Stimulated activated CD4-positive, alpha-beta T cell treated with anti-CD3 and anti-CD28 coated beads, TNF-alpha, amount 100 ng/mL, for 48 hours (primary cell): Measurements from ENCODE around the gene PRR20G.

ENCODE experiments used
- DNase-seq, 3 donors: peaks; one replicate each; pipeline ENCODE4 v3.0.0-alpha.2; 2020; ENCODE audit warnings: low read depth in 3 of 3

PRR20G gene

DNA sequence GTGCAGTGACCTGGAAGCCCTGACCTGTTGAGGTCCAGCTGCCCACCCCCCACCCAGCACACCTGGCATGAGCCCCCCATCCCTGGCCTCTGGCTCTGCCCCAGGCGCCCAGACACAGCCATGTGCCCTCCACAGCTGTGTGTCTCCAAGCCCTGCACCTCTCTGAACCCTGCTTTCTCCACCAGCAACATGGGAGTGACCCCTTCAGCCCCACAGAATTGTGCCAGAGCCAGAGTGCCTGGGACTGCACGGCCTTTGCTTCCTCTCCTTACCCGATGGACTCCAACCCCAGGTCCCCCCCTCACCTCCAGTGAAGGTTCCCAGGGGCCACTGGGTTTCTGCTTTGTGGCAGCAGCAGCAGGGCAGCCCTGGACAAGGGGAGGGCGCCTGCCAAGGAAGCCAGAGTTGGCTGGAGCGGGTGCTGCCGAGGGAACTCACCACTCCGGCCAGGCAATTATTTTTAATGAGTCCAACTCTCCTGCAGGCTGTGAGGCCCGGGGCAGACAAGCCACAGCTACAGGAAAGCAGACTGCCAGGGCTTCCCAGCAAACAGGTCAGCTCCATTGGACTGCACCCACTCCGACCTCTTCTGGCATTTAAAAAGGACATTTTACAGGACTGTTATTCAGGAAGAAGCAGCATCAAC is 24.1 kb downstream of the PRR20G start:
- no peak for DNase-seq

DNA sequence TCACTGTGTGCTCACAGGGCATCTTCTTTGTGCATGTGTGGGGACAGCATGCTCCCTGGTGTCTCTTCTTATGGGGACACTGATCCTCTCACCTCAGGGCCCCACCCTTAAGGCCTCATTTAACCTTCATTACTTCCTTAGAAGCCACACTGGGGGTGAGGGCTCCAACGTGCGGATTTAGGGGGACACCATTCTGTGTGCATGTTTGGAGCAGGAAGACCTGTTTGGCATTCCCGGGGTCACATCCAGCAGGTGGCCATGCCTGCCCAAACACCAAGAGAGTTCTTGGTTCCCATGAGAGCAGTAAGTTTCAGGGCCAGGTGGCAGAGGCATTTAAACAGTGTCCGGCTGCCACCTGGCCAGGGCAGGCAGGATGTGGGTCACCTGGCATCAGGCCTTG is 24.8 kb downstream of the PRR20G start:
- no peak for DNase-seq

DNA sequence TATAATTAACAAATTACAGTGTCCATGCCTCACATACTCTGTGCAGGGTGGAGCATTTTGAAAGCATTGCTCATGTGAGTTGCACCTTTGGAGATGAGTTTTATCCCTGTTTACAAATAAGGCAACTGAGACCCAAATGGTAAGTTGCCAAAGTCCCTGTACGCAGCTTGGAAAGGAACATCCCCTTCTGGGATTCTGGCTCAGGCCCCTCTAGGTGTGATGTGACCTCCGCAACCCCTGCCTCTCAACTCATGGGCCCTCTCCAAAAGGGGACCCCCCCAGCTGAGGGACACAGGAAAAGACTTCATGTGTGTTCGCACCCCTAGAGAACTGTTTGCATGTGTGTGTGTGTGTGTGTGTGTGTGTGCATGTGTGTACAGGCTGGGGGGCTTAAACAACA is 25.3 kb downstream of the PRR20G start:
- no peak for DNase-seq

DNA sequence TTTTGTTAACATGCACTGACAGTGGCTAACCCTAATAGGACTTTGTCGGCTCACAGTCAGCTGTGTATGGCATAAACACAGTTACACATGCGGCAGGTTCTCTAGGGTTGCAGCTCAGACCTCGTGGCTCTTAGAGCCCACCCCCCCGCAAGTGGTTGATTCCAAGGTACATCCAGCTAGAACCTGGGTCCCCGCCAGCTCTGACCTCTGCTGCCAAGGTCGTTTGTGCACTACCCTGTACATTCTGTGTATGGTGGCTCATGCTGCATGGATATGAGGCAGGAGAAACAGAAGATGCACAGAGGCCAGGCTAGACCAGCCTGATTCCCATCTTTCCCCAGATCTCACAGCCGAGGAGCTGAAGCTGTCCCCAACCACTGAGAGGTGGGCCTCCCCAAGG is 25.9 kb downstream of the PRR20G start:
- DNase-seq, result no peak

DNA sequence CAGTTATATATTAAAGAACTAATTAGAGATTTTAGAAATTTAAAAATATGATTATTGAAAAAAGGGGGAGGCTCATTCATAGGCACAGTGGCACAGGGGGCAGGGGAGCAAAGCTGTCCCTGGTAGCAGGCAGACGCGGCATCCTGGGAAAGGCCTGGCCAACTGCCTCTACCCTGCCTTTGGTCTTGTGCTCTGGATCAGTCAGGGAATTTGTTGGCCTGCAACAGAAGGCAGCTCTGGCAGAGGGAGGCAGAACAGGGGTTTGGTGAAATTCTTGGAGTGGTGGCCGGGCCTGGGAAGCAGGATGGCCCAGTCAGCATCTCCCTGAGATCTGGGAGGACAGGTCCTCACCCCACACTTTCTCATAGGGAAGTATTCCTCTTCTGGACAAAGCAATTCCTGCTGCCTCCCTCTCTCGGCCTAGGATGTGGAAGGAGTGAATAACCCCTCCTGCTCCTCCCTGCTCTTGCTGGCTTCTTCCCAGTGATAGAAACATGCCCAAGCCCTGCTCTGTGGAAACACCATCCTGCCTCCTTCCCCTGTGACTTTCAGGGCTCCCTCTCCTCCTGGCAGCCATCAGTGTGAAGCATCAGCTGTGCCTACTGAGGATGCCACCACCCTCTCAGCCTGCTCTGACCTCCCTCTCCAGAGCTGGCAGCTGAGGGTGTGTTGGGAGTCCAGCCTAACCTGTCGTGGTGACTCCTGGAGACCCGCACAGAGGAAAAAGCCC is 26.9 kb downstream of the PRR20G start:
- DNase-seq, result no peak

DNA sequence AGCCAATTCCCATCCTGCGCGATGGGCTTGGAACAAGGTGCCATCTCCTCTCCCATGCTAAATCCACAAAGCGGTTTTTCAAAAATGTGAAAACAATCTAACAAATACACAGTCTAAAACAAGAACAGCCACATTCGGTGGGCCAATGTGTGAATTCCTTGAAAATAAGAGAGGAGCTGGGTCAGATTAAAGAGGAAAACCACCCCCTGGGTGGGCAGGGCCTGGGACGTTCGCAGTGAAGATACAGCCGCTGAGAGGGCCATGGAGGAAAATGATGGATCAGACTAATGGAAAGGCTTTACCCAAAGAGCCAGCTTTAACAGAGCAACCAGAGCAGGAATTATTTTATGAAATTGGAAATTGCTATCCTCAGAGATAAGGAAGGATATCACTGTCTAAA is 27.4 kb downstream of the PRR20G start:
- DNase-seq, result no peak

DNA sequence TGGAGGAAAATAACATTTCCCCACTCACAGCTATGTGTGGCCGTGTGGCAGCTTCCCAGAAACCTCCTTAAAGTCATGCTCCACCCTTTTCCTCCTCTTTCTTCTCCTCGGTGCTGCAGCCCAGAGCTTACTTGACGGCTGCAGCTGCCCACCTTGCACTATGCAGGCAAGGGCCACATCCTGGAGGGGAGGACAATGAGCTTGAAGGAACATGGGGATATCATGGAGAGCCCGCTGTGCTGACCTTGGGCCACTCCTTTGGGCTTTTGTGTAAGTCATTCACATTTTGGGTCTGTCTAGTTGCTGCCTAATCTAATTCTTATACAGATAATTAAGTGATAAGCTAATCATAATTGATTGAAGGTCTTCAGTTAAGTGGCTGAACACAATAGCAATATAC is 28.0 kb downstream of the PRR20G start:
- DNase-seq, result no peak

DNA sequence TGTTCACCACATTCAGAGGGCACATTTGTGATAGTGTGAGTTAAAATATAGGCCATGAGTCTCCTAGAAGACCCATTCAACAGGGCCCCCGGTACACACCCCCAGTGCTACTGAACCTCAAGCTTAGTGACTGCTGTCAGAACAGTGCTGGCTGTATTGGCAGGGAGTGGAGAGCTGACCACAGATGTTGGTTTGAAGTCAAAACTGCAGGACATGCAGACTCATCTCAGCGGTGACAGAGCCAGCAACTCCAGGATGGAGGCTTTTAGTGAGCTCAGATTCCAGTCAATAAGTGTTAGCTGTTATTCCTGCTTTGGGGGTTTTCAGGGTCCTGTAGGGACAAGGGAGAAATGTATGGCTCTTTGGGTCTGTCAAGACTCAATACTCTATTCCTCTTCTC is 29.1 kb downstream of the PRR20G start:
- DNase-seq, result no peak

DNA sequence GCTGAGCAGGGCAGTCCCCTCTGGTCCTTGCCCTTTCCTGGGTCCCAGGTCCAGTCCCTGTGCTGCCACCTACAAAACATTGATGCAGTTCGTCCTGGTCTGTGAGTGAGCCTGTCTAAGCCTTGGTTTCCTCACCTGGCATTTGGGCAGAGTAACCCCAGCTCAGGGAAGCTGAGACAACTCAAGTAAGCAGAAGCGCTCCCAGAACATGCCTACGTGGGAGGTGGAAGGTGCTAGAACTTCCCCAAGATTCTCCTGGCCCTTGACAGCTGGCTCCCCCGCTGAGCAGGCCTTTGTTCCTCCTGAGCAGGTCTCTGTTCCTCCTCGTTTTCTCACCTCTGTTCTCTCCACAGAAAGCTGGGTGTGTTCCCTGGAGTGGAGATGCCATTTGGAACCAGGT is 30.5 kb downstream of the PRR20G start:
- no peak for DNase-seq

DNA sequence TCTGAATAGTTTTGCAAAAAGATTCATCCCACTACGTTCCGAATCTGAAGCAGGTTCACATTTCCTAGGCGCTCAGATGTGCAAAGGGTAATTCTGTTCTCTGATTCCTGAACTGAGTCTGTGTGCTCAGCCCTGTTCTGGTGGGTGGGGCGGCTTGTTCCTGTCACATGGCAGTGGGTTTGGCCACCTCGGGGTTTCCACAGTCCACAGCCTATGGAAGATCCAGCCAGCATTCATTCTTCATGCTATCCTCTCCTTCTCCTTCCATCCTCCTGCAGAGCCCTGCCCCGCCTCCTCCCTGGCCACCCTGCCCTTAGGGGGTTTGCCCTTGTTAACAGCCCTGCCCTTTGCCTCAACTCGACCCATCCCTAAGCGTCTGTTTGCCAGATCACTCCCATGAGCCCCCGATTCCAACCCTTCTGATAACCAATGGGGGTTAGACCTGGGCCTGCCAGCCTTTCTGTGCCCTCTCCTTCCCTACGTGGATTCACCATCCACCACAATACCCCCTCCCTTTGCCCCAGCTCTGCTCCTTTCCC is 31.0 kb downstream of the PRR20G start:
- no peak for DNase-seq

DNA sequence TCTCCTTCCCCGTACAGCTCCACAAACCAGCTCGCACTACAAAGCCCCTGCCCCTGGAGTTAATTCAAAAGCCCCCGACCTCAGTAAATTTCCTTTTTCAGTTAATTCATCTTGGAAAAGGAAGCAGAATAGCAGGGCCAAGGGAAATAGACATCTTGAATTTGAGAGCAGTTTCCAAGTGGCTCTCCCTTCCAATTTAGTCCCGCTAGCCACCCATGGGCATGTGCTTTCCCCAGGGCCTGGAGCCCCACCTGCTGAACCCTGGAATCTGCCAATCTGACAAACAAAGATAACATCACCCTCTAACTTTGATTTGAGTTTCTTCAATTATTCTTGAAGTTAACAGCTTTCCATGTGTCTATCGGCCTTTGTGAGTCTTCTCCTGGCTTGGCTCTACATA is 31.7 kb downstream of the PRR20G start:
- no peak for DNase-seq

DNA sequence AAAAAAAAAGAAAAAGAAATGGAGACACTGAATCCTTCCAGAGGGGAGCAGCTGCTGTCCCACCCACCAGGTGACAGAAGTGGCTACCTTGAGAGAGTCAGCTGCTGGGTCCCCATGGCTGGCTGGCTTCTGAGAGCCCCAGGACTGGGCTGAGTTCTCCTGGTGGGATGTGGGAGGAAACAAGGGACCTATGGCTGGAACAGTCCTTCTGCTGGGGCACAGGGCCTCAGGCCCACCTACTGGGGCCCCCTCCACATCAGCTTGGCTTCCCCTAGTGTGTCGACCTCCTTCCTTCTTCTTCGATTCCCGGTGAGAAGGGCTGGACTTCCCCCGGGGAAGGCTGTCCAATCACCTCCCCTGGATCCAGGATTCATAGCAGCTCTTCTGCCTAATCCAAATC is 32.3 kb downstream of the PRR20G start:
- DNase-seq, result no peak

DNA sequence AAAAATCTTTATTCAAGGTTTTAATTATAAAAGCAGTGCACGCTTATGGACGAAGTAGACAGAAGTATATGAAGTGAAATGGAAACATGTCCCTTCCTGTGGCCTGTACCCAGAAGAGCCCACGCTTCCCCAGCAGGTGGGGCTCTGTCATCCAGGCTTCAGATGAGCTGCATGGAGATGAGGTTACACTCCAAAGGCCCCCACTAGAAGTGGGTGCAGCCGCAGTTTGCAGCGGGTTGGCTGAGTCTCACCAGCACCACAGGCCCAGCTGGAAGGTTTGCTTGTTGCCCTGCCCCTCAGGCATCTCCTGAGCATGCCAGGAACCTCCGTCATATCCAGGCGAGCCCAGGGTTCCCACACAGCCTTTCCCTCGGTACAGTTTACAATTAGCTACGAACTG is 33.1 kb downstream of the PRR20G start:
- DNase-seq, result no peak

DNA sequence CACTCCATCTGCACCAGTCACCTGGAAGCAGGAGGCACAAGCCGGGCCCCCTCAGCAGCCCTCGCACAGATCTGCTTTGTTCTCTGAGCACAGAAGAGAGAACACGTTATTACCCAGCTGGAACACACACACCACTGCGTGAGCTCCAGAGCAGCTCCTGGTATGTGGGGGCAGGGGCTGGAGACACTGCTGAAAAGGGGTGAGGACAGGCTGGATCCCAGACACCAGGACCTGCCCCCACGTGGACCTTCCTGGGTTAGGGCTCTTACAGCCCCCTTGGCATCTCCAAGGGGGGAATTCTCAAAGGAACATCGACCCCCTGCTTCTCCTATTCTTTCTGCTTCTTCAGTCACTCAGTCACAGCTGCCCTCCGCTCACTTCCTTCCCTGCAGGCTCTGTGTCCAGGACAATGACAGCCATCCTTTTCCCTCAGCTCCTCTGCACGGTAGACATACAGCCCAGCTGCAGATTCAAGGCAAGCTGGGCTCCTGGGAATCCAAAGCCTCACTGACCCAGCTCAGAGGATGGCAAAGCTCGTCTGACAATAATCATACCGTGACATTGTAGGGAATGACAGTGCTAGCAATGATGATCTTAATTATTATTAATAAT is 33.7 kb downstream of the PRR20G start:
- no peak for DNase-seq

DNA sequence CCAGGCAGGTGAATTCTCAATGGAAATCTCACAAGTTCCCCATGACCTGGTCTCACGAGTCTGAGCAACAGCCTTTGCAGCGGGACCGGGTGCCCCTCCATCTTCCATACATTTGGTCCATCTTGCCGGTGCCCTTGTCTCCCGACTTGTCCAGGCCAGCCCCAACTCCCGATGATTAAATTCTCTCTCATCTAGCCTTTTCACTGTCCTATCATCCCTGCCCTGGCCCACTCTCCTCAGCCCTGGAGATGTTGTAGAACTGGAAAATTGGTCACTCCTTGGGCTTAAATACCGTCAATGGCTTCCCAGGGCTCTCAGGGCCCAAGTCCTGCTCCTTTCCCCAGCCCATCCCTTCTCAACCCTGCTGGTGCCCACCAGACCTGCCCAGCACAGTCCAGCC is 34.4 kb downstream of the PRR20G start:
- DNase-seq, result no peak

DNA sequence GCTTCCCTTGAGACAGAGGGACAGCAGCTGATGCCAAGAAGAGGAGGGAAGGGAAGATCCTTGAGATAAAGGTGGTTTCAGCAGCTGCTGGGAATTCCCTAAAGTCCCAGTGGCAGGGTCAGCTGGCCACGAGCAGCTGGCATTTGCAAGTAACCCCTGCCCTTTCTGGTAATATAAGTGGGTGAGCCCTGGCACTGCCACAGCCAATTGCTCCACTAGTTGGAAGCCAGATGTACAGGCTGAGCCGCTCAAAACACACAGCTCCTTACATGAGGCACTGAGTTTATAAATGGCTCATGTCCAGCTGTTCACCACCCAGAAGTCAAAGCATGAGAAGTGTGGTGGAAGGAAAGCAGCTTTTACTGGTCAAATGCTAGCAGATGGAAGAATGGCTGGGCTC is 35.4 kb downstream of the PRR20G start:
- DNase-seq, result no peak

DNA sequence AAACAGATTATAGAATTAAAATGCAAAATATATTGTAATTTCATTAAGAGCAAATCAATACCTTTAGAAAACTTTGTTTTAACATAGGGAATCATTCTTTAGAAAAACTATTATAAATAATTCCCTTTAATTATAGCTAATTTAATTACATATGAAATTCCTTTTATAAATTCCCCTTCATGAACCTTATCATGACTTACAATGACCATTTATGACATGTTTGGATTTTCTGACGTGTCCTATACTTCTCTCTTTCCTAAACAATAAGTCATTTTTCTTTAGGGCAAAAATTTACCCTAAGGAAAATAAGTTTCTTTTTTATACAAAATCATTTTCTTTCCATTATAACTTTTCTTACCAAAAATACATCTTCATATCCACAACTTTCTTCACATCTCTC is 37.8 kb downstream of the PRR20G start:
- no peak for DNase-seq

DNA sequence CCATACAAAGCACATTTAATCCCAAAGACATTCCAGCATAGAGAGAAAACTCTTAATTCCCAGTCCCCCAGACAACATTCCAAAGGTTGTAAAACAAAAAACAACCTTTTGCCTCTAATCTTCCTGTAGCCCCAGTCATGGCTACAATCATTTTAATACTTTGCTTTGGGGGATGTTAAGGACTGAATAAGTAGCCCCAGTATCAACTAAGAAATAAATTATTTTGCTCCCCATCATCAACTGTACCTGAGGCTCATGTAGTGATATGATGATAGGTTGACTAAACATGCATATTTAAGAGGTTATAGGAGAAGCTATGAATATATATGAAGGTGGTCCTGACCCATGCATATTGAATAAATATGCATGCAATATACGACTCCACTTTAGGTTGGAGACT is 40.6 kb downstream of the PRR20G start:
- no peak for DNase-seq

DNA sequence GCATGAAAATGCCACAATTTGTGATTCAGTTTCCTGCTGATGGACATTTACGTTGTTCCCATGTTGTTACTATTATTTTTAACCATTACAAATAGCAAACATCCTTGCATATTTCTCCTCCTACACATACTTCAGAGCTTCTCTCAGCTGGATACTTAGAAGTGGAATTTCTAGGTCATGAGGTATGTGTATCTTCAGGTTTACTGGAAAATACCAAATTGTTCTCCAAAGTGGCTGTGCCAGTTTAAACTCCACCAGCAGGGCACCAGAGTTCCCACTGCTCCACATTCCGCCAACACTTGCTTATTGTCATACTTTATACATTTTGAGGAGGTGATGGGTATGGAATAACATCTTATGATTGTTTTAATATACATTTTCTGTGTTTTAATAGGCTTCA is 49.2 kb downstream of the PRR20G start:
- no peak for DNase-seq

DNA sequence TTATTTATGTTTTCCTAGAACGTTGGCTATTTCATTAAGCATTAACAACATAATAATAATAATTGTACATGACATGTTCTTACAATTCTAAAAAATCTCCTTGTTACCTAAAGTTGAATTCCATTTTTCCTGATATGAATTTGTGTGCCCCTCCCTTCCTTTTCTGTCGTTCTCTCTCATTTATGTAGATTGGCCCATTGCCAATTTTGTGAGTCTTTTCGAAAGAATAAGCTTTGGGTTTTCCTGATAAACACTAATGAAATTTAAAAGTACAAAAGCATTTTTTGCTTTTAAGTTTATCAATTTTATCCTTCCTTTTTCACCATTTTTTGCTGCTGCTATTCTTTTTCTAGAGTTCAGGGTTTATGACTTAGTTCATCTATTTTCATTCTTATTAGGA is 50.0 kb downstream of the PRR20G start:
- no peak for DNase-seq

DNA sequence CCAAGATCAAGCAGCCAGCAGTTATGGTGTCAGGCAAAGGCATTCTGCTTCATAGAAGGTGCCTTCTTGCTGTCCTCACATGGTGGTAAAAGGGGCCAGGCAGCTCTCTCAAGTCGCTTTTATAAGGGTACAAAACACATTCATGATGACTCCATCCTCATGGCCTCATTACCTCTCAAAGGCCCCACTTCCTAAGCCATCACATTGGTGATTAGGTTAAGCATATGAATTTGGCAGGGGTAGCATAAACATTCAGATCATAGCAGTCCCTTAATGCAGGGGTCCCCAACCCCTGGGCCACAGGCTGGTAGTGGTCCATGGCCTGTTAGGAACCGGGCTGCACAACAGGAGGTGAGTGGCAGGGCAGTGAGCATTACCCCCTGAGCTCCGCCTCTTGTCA is 52.1 kb downstream of the PRR20G start:
- DNase-seq, result no peak

DNA sequence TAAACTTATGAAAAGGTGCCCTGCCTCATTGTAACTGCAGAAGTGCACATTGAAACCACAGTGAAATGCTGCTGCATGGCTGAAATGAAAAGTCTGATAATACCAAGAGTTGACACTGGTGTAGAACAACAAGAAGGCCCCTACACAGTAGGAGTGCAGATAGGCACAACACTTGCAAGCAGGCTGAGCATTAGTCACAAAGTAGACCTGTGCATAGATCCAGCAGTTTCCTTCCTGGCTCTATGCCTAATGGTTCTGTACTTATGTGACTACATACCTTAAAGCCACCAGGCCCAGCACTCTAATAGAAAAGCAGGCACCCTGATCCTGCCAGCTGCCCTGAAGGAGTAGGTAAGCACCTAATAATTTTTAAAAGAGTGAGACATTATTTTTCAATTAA is 53.1 kb downstream of the PRR20G start:
- DNase-seq, result no peak
